Progenitor cell of endocrine pancreas (in vitro differentiated cells): Measurements from ENCODE around the gene DYTN. TPM values are rescaled to one million over a fixed set of nuclear protein-coding genes. Genes with fewer than 3 reads are reported as not detected.

ENCODE experiments used
- DNase-seq: peaks from one replicate; pipeline ENCODE4 v3.0.0; 2021; ENCODE audit warnings: low spot score; ENCODE audit not compliant: unreplicated experiment
- H3K27ac Mint-ChIP-seq: 2 replicates; pipeline ENCODE4 v1.8.0; 2021; ENCODE audit warnings: mild to moderate bottlenecking, moderate library complexity, mixed read lengths
- H3K27me3 Mint-ChIP-seq: 2 replicates; pipeline ENCODE4 v1.8.0; 2021; ENCODE audit warnings: mixed read lengths
- H3K36me3 Mint-ChIP-seq: 2 replicates; pipeline ENCODE4 v1.8.0; 2022; ENCODE audit warnings: mixed read lengths; ENCODE audit not compliant: insufficient read depth
- H3K4me1 Mint-ChIP-seq: 2 replicates; pipeline ENCODE4 v1.8.0; 2021; ENCODE audit warnings: low read depth, mixed read lengths
- H3K4me3 Mint-ChIP-seq: 2 replicates; pipeline ENCODE4 v1.8.0; 2021; ENCODE audit warnings: low read depth, mild to moderate bottlenecking, moderate library complexity, mixed read lengths
- H3K9me3 Mint-ChIP-seq: 2 replicates; pipeline ENCODE4 v1.8.0; 2021; ENCODE audit warnings: low read depth, mixed read lengths
- CTCF ChIP-seq: fragments of 200-600 bp; sonication (generic); IDR thresholded peaks from one replicate; pipeline ENCODE4 v1.5.0; 2021; ENCODE audit warnings: antibody characterized with exemption, mild to moderate bottlenecking; ENCODE audit not compliant: unreplicated experiment
- total RNA-seq: library from RNA; stranded (reverse); gene quantifications from 2 replicates; pipeline ENCODE4 v1.2.1, GENCODE V29; 2021

Gene DYTN
- total RNA-seq, 1 donor from 2014 or later, result not detected

GRCh38 chr2:206698811-206699210 is 19.4 kb downstream of the DYTN start:
- H3K36me3 Mint-ChIP-seq, result no peaks in the 10 kb centered on the region
- no peaks in the 10 kb centered on the region for H3K9me3 Mint-ChIP-seq
- H3K27ac Mint-ChIP-seq, result no peak overlapping the region
- H3K27me3 Mint-ChIP-seq, result peaks cover 66% of the 10 kb centered on the region
- no peaks in the 10 kb centered on the region for H3K4me1 Mint-ChIP-seq
- no peak for TF ChIP-seq CTCF
- no peak for DNase-seq
- H3K4me3 Mint-ChIP-seq, result no peak overlapping the region

- H3K4me1 Mint-ChIP-seq, result no peaks in the 10 kb centered on the region
- no peak overlapping the region for H3K27ac Mint-ChIP-seq
- DNase-seq, result no peak
- peaks cover 51% of the 10 kb centered on the region for H3K27me3 Mint-ChIP-seq
- no peaks in the 10 kb centered on the region for H3K9me3 Mint-ChIP-seq
- no peak for TF ChIP-seq CTCF
- H3K4me3 Mint-ChIP-seq, result no peak overlapping the region
- no peaks in the 10 kb centered on the region for H3K36me3 Mint-ChIP-seq
Measured at GRCh38 chr2:206696910-206697309, 21.3 kb downstream of the DYTN start.

- peak; percentile 24 for DNase-seq
- H3K4me1 Mint-ChIP-seq, result no peaks in the 10 kb centered on the region
- H3K9me3 Mint-ChIP-seq, result no peaks in the 10 kb centered on the region
- H3K4me3 Mint-ChIP-seq, result no peak overlapping the region
- no peak overlapping the region for H3K27ac Mint-ChIP-seq
- TF ChIP-seq CTCF, result peak; percentile 77
- H3K27me3 Mint-ChIP-seq, result peaks cover 29% of the 10 kb centered on the region
- H3K36me3 Mint-ChIP-seq, result no peaks in the 10 kb centered on the region
Measured at GRCh38 chr2:206693399-206694137, 24.6 kb downstream of the DYTN start.

GRCh38 chr2:206692971-206693370 is 25.2 kb downstream of the DYTN start:
- H3K27ac Mint-ChIP-seq, result no peak overlapping the region
- H3K4me1 Mint-ChIP-seq, result no peaks in the 10 kb centered on the region
- no peak overlapping the region for H3K4me3 Mint-ChIP-seq
- no peaks in the 10 kb centered on the region for H3K9me3 Mint-ChIP-seq
- H3K27me3 Mint-ChIP-seq, result peaks cover 24% of the 10 kb centered on the region
- no peak for DNase-seq
- no peak for TF ChIP-seq CTCF
- H3K36me3 Mint-ChIP-seq, result no peaks in the 10 kb centered on the region

GRCh38 chr2:206688990-206689389 is 29.2 kb downstream of the DYTN start:
- TF ChIP-seq CTCF, result no peak
- Mint-ChIP-seq H3K9me3 (no peaks in the 10 kb centered on the region), H3K27ac (no peak overlapping the region), H3K27me3 (peaks cover 15% of the 10 kb centered on the region), H3K4me1 (no peaks in the 10 kb centered on the region), H3K36me3 (no peaks in the 10 kb centered on the region), H3K4me3 (no peak overlapping the region)
- no peak for DNase-seq
